Liver (tissue), 9 donors: ENCODE data around the gene TUBB4A. TPM values are rescaled to one million over a fixed set of nuclear protein-coding genes. Genes with fewer than 3 reads are reported as not detected.

Experiments
- DNase-seq: peaks from one replicate; pipeline ENCODE4 v3.0.0-alpha.2; 2017; ENCODE audit warnings: low spot score
- H3K27ac ChIP-seq, 2 donors: one replicate each; pipeline ENCODE4 v1.7.0; 2013; ENCODE audit warnings: inconsistent platforms in 2 of 2, low read length in 2 of 2, control low read depth in 1 of 2, low read depth in 1 of 2, mild to moderate bottlenecking in 1 of 2
- H3K27me3 ChIP-seq, 4 donors: one replicate each; pipeline versions ENCODE4 v1.6.1 to v1.7.0; 2013; ENCODE audit warnings: low read length in 3 of 4, inconsistent platforms in 1 of 4, mild to moderate bottlenecking in 1 of 4, moderate library complexity in 1 of 4; ENCODE audit not compliant: control insufficient read depth in 4 of 4, insufficient read depth in 4 of 4
- H3K36me3 ChIP-seq, 4 donors: one replicate each; pipeline versions ENCODE4 v1.6.1 to v1.7.0; 2013; ENCODE audit warnings: low read length in 3 of 4, mild to moderate bottlenecking in 3 of 4, low read depth in 1 of 4, moderate library complexity in 1 of 4; ENCODE audit not compliant: control insufficient read depth in 4 of 4, insufficient read depth in 3 of 4
- H3K4me1 ChIP-seq, 4 donors: one replicate each; pipeline versions ENCODE4 v1.6.1 to v1.7.0; 2013; ENCODE audit warnings: low read length in 3 of 4, mild to moderate bottlenecking in 3 of 4, moderate library complexity in 1 of 4; ENCODE audit not compliant: control insufficient read depth in 4 of 4, insufficient read depth in 4 of 4
- H3K4me3 ChIP-seq, 3 donors: one replicate each; pipeline versions ENCODE4 v1.6.1 to v1.7.0; 2013; ENCODE audit warnings: low read length in 3 of 3, control low read depth in 1 of 3, low read depth in 1 of 3, mild to moderate bottlenecking in 1 of 3
- H3K9ac ChIP-seq, 2 donors: one replicate each; pipeline ENCODE4 v1.7.0; 2013; ENCODE audit warnings: low read length in 2 of 2, mild to moderate bottlenecking in 2 of 2, moderate library complexity in 2 of 2, control low read depth in 1 of 2, low read depth in 1 of 2
- H3K9me3 ChIP-seq, 4 donors: one replicate each; pipeline versions ENCODE4 v1.6.1 to v1.7.0; 2013; ENCODE audit warnings: low read length in 3 of 4; ENCODE audit not compliant: control insufficient read depth in 4 of 4
- ATF3 ChIP-seq: IDR thresholded peaks from 2 replicates; pipeline ENCODE4 v1.6.1; 2016; ENCODE audit warnings: antibody characterized with exemption
- CTCF ChIP-seq: fragments of 150-350 bp; IDR thresholded peaks from 2 replicates; pipeline ENCODE4 v1.5.1; 2017; ENCODE audit warnings: improper control_type of control experiment, low read depth, low read length; ENCODE audit not compliant: missing input control
- EGR1 ChIP-seq, 2 donors: IDR thresholded peaks; 2 replicates each; pipeline ENCODE4 v1.6.1; 2016 to 2018; ENCODE audit warnings: antibody characterized with exemption in 2 of 2, low read depth in 2 of 2
- FOXA1 ChIP-seq: IDR thresholded peaks from 2 replicates; pipeline ENCODE4 v1.6.1; 2016; ENCODE audit warnings: antibody characterized with exemption
- FOXA2 ChIP-seq: IDR thresholded peaks from 2 replicates; pipeline ENCODE4 v1.6.1; 2016; ENCODE audit warnings: antibody characterized with exemption
- GABPA ChIP-seq, 2 donors: IDR thresholded peaks in 1 of 2; conservative IDR thresholded peaks in 1 of 2; 2 replicates each; pipeline ENCODE4 v1.6.1; 2016; ENCODE audit warnings: antibody characterized with exemption in 2 of 2, mild to moderate bottlenecking in 1 of 2, moderate library complexity in 1 of 2
- HNF4A ChIP-seq, 2 donors: conservative IDR thresholded peaks; 2 replicates each; pipeline ENCODE4 v1.6.1; 2016; ENCODE audit warnings: antibody characterized with exemption in 2 of 2, mild to moderate bottlenecking in 2 of 2
- HNF4G ChIP-seq: IDR thresholded peaks from 2 replicates; pipeline ENCODE4 v1.6.1; 2016; ENCODE audit warnings: antibody characterized with exemption
- JUND ChIP-seq, 2 donors: IDR thresholded peaks; 2 replicates each; pipeline ENCODE4 v1.6.1; 2016; ENCODE audit warnings: antibody characterized with exemption in 2 of 2
- MAX ChIP-seq: IDR thresholded peaks from 2 replicates; pipeline ENCODE4 v1.6.1; 2016; ENCODE audit warnings: antibody characterized with exemption
- NR2F2 ChIP-seq: IDR thresholded peaks from 2 replicates; pipeline ENCODE4 v1.6.1; 2016; ENCODE audit warnings: antibody characterized with exemption
- RAD21 ChIP-seq, 2 donors: IDR thresholded peaks; 2 replicates each; pipeline ENCODE4 v1.6.1; 2016; ENCODE audit warnings: antibody characterized with exemption in 2 of 2, mild to moderate bottlenecking in 2 of 2
- REST ChIP-seq: IDR thresholded peaks from 2 replicates; pipeline ENCODE4 v1.6.1; 2016; ENCODE audit warnings: antibody characterized with exemption, mild to moderate bottlenecking
- RXRA ChIP-seq, 2 donors: IDR thresholded peaks; 2 replicates each; pipeline ENCODE4 v1.6.1; 2017 to 2018; ENCODE audit warnings: antibody characterized with exemption in 2 of 2, mild to moderate bottlenecking in 1 of 2
- SP1 ChIP-seq: IDR thresholded peaks from 2 replicates; pipeline ENCODE4 v1.6.1; 2018; ENCODE audit warnings: antibody characterized with exemption, mild to moderate bottlenecking
- TAF1 ChIP-seq: conservative IDR thresholded peaks from 2 replicates; pipeline ENCODE4 v1.6.1; 2016; ENCODE audit warnings: antibody characterized with exemption, mild to moderate bottlenecking
- YY1 ChIP-seq: IDR thresholded peaks from 2 replicates; pipeline ENCODE4 v1.6.1; 2016; ENCODE audit warnings: antibody characterized with exemption, mild to moderate bottlenecking
- ZBTB33 ChIP-seq: IDR thresholded peaks from 2 replicates; pipeline ENCODE4 v1.6.1; 2016; ENCODE audit warnings: antibody characterized with exemption
- WGBS: extraction: QIAGEN DNeasy Blood & Tissue Kit; methylation state at CpG from one replicate; pipeline ENCODE4 v1.1.7; 2013; 5-methylcytosine and 5-hydroxymethylcytosine counted together
- polyA plus RNA-seq, 2 donors: library from polyadenylated mRNA; stranded (reverse) in 1 of 2; unstranded in 1 of 2; fragments of 200-250 nt in 1 of 2; fragments of >200 nt in 1 of 2; fragmentation: Nextera tagmentation in 1 of 2; extraction: Ambion mirVana in 1 of 2; gene quantifications; one replicate each; pipeline versions ENCODE4 v1.2.1 to v1.2.3, GENCODE V29; 2013 to 2015
- total RNA-seq, 2 donors: library from RNA; depleted of rRNA; stranded (reverse); fragments of >200 nt; gene quantifications; one replicate each; pipeline ENCODE4 v1.2.3, GENCODE V29; 2014
- donor health status: healthy.
- donor health status: healthy.
- donor health status: healthy.
- donor health status: healthy.
- donor health status: healthy.

Gene TUBB4A
- total and polyA plus RNA-seq, 4 donors = 0.25 to 1.9 (median 0.96) TPM

- Histone ChIP-seq H3K9me3 (no peaks in the 10 kb centered on the region), H3K27me3 (no peaks in the 10 kb centered on the region), H3K36me3 (peaks cover 0 to 11% (median 1%) of the 10 kb centered on the region in 4 donors), H3K27ac (peak overlapping the region; percentile 88 to 91), H3K4me3 (peak overlapping the region; percentile 75 to 87 (median 85)), H3K9ac (peak overlapping the region; percentile 36 to 60), H3K4me1 (peaks cover 7 to 27% (median 20%) of the 10 kb centered on the region in 4 donors)
- peak; percentile 89 for DNase-seq
- TF ChIP-seq HNF4G (no peak), JUND (IDR thresholded peaks at IDR 0.05) (no peak), EGR1 (IDR thresholded peaks at IDR 0.05; ENCODE audit: low read depth in 2 of 2) (no peak), FOXA2 (no peak), REST (no peak), YY1 (peak; percentile 35), NR2F2 (no peak), RXRA (IDR thresholded peaks at IDR 0.05) (peak; percentile 17 to 52), FOXA1 (no peak), GABPA (IDR thresholded peaks at IDR 0.05 in 1 of 2, conservative IDR thresholded peaks at IDR 0.05 in 1 of 2) (peak in 1 of 2 donors; percentile 27), RAD21 (IDR thresholded peaks at IDR 0.05) (peak in 1 of 2 donors; percentile 52), CTCF (peak; percentile 48), HNF4A (conservative IDR thresholded peaks at IDR 0.05) (no peak), TAF1 (peak; percentile 35), ATF3 (no peak), ZBTB33 (no peak), MAX (peak; percentile 32), SP1 (peak; percentile 74)
- WGBS = under 1% methylated on average over 57 of the region's 57 CpGs
Measured at GRCh38 chr19:6460099-6460884, 41.8 kb downstream of the TUBB4A start.
